ENCODE data around the gene FXYD6.

GRCh38 chr11:117873828-117874125 lies 2.7 kb downstream of the FXYD6 start:
- TF ChIP-seq POLR2AphosphoS5 (IDR thresholded peaks at IDR 0.05; ENCODE audit: low read depth, low read length) (no peak), TAF1 (IDR thresholded peaks at IDR 0.05; ENCODE audit: borderline replicate concordance, insufficient read depth, low read length) (no peak), FOXP2 (optimal IDR thresholded peaks at IDR 0.05; ENCODE audit: borderline replicate concordance, extremely low read depth, extremely low read length, insufficient read depth) (no peak), SIN3A (IDR thresholded peaks at IDR 0.05; ENCODE audit: borderline replicate concordance, insufficient read depth, low read length) (no peak)
- TF ChIP-seq, protein P1, sequence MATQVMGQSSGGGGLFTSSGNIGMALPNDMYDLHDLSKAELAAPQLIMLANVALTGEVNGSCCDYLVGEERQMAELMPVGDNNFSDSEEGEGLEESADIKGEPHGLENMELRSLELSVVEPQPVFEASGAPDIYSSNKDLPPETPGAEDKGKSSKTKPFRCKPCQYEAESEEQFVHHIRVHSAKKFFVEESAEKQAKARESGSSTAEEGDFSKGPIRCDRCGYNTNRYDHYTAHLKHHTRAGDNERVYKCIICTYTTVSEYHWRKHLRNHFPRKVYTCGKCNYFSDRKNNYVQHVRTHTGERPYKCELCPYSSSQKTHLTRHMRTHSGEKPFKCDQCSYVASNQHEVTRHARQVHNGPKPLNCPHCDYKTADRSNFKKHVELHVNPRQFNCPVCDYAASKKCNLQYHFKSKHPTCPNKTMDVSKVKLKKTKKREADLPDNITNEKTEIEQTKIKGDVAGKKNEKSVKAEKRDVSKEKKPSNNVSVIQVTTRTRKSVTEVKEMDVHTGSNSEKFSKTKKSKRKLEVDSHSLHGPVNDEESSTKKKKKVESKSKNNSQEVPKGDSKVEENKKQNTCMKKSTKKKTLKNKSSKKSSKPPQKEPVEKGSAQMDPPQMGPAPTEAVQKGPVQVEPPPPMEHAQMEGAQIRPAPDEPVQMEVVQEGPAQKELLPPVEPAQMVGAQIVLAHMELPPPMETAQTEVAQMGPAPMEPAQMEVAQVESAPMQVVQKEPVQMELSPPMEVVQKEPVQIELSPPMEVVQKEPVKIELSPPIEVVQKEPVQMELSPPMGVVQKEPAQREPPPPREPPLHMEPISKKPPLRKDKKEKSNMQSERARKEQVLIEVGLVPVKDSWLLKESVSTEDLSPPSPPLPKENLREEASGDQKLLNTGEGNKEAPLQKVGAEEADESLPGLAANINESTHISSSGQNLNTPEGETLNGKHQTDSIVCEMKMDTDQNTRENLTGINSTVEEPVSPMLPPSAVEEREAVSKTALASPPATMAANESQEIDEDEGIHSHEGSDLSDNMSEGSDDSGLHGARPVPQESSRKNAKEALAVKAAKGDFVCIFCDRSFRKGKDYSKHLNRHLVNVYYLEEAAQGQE (IDR thresholded peaks at IDR 0.05; ENCODE audit: insufficient read depth in 1 of 2, low read depth in 2 of 2, low read length in 2 of 2): no peak
